ENCODE results near the gene PRR32.

- TF ChIP-seq CTCF (IDR thresholded peaks at IDR 0.05) = no peak
- TF ChIP-seq POLR2A (IDR thresholded peaks at IDR 0.05) = no peak
Measured at GRCh38 chrX:126799059-126799458, 20.5 kb upstream of the PRR32 start.
